ENCODE measurements around the gene CD300LB.
"Not testable (repeated sequence)": the region's sequence is repeated elsewhere in the genome, so short reads cannot be mapped to it uniquely, and the experiment has no call there.

CD300LB gene

GRCh38 chr17:74524653-74525464, 6.4 kb downstream of the CD300LB start:
- DNase-seq = no peak

DNA sequence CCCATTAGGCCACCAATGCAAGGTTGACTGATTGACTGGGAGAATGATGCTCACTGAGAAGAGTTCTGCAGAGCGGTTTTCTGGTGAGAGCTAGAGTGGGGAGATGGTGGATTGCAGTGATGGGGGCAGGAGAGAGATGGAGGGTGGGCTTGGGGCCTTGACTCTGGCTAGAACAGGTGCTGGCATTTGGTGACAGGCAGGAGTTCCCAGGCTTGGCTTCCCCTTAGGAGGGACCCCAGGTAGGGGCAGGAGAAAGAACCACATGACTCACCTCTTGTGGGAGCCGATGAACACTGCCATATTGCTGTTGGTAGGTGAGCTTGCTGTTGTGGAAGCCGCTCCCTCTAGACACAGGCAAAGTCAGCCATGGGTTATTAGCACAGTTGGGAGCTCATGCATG, 8.0 kb downstream of the CD300LB start:
- no peak for DNase-seq

DNA sequence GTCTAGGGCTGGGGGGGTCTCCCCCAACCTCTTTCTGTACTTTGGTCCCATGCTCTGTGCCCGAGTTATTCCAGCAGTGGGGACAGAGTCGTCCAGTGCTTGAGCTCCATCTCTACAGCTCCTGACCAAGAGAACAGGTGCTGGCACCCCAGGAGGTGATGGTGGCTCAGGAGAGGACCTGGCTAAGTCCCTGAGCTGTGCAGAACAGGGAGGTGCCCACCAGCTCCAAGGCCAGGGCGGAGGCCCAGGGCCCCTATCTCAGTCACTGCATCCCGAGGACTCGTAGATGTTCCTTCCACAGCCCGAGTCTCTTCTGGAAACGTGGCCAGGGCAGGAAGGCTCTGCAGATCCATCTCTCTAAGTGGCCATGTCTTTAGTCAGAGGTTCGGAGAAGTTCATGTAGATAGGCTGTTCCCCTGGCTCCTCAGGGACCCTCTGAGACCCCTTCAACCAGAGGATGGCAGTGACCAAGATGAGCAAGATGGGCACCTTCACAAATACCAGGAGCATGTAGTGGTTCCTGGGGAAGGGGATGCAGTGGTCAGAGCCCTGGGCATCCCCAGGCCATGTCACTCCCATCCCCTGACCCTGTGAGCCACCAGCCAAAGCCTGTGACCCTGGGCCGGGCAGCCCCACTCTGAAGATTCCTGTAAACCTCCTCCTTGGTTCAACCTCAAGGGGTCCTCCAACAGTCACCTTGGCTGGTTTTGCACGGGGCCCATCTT, 8.7 kb downstream of the CD300LB start:
- DNase-seq = no peak

- DNase-seq = no peak
Observed at GRCh38 chr17:74521701-74522201, 9.5 kb downstream of the CD300LB start.

DNA sequence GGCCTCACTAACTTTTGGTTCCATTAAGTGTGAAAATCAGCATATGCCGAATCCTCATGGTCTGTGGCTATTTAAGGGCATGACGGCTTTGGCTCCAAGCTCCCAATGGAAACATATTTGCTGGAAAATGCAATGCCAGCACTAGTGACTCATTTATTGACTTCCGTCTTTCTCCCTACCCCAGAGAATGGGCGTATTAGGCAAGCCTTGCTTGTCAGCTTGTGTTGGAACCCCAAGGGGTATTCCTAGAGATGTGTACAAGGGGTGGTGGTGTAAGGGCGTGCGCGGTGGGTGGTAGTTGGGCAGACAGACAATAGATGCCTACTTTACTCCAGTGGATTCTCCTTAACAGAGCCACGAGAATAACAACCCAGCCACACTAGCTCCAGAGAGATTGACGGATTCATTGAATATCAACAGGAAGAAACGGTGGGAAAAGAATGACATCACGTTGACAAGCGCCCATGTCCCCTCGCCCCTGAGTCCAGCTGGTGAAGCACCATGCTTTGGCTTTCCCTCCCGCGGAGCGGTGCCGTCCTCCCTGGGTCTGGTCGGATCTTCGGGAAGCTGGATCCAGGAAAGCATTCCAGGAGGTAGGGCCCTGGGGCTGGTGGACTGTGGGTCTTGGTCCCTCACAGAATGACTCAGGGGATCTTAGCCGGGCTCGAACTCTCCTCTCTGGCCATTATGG, 10.3 kb downstream of the CD300LB start:
- DNase-seq = no peak

DNA sequence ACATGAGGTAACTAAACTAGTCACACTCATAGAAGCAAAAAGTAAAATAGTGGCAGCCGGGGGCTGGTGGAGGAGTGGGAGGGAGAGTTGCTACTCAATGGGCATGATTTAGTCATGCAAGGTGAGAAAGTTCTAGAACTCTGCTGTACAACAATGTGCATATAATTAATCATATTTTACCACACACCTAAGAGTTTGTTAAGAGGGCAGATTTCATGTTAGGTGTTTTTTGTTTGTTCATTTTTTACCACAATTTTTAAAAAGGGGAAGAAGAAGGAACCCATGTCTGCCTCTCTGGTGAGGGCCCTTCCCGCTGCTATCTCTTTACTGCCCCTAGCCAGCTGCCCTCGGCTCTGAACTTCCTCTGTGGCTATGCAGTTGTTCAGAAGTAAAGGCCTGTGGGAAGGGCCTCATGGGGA, 11.2 kb downstream of the CD300LB start:
- DNase-seq = no peak

- not testable (repeated sequence) for DNase-seq
Observed at GRCh38 chr17:74518413-74518981, 12.8 kb downstream of the CD300LB start.

DNA sequence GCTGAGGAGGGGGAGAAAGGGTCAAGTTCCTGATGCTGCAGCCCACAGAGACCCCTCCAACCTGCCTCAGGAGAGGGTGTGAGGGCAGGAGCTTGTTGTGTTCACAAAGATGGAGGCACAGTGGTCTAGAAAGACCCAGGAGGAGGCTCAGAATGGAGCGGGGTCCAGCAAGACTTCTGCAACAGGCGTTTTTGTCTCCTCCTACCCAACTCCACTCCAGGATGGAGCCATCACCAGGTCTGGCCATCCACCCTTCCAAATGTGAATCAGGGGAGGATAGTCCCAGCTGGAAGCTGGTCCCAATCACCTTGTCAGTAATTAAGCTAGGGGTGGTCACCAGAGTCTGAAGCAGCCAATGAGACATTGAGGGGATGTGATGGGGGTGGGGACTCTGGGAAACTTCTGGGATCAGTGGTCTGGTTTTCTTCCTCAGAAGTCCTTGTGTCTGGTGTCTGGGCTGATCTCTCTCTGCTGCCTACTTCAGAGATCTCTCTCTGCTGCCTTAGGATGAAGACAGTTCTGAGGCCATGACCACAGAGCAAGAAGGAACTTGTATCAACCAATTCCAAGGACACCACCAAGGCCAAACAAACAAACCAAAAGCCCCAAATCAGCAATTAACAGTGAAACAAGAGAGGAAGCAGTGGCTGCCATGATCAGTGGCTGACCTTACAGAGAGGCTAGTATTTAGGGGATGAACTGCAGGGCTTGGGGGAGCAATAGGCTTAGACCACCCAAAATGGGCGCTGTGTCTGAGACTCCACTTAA, 14.5 kb downstream of the CD300LB start:
- DNase-seq = no peak

DNA sequence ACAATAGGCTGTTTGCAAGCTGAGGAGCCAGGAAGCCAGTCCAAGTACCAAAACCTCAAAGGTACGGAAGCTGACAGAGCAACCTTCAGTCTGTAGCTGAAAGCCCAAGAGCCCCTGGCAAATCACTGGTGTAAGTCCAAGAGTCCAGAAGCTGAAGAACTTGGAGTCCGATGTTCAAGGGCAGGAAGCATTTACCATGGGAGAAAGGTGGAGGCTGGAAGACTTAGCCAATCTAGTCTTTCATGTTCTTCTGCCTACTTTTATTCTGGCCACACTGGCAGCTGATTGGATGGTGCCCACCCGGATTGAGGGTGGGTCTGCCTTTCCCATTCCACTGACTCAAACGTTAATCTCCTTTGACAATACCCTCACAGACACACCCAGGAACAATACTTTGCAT, 15.3 kb downstream of the CD300LB start:
- no peak for DNase-seq

DNA sequence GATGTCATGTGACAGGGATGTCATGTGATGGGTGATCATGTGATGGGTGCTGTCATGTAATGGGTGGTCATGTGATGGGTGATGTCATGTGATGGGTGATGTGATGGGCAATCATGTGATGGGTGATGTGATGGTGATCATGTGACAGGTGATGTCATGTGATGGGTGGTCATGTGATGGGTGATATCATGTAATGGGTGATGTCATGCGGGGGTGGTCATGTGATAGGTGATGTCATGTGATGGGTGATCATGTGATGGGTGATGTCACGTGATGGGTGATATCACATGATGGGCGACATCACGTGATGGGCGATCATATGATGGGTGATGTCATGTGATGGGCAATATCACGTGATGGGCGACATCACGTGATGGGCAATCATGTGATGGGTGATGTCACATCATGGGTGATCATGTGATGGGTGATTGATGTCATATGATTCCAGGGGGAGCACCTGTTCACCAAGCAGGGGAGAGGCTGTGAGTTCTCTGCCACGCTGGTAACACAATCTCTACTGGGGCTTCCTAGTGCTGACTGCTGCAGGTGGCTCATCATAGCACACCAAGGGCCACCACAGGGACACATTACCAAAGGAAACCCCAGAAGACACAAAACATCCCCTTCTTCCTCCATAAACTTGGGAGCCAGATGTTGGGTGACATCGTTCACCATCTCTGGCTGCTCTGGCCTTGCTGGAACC, 16.5 kb downstream of the CD300LB start:
- peak in 1 of 2 experiments; percentile 7 for DNase-seq

DNA sequence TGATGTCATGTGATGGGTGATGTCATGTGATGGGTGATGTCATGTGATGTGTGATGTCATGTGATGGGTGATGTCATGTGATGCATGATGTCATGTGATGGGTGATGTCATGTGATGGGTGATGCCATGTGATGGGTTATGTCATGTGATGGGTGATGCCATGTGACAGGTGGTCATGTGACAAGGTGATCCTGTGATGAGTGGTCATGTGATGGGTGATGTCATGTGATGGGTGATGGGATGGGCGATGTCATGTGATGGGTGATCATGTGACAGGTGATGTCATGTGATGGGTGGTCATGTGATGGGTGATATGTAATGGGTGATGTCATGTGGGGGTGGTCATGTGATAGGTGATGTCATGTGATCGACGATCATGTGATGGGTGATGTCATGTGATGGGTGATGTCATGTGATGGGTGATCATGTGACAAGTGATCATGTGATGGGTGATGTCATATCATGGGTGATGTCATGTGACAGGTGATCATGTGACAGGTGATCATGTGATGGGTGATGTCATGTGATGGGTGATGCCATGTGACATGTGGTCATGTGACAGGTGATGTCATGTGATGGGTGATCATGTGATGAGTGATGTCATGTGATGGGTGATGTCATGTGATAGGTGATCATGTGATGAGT, 17.2 kb downstream of the CD300LB start:
- DNase-seq = peak in 1 of 2 experiments; percentile 7

GRCh38 chr17:74512624-74513091, 18.6 kb downstream of the CD300LB start:
- peak in 1 of 2 experiments; percentile 15 for DNase-seq

GRCh38 chr17:74512036-74512435, 19.2 kb downstream of the CD300LB start:
- no peak for DNase-seq

DNA sequence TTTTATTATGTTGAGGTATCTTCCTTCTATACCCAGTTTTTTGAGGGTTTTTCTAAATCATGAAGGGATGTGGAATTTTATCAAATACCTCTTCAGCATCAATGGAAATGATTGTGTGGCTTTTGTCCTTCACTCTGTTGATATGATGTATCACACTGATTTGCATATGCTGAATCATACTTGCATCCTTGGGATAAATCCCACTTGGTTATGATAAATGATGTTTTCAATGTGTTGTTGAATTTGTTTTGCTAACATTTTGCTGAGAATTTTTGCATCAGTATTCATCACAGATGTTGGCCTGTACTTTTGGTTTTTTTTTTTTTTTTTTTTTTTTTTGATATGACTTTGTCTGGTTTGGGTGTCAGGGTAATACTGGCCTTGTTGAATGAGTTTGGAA, 23.1 kb downstream of the CD300LB start:
- no peak for DNase-seq

- DNase-seq = not testable (repeated sequence)
Observed at GRCh38 chr17:74503949-74504348, 27.3 kb downstream of the CD300LB start.

DNA sequence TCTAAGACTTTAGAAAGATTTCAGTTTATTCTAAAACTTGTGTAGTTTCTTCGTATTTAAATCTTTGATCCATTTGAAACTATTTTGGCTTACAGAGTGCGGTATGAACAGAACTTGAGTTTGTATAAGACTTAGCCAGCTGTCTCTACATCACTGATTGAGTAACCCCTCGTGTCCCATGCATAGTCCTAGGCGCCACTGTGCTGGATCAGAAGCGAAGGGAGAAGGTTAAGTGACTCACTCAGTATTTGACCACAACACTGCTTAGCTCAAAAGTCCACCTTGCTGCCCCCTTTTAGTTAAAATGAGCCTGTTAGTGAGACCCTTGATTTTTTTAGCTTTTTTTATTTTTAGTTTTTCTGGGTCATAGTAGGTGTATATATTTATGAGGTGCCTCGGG, 28.4 kb downstream of the CD300LB start:
- DNase-seq = no peak

- no peak for DNase-seq
Observed at GRCh38 chr17:74499992-74500391, 31.3 kb downstream of the CD300LB start.

DNA sequence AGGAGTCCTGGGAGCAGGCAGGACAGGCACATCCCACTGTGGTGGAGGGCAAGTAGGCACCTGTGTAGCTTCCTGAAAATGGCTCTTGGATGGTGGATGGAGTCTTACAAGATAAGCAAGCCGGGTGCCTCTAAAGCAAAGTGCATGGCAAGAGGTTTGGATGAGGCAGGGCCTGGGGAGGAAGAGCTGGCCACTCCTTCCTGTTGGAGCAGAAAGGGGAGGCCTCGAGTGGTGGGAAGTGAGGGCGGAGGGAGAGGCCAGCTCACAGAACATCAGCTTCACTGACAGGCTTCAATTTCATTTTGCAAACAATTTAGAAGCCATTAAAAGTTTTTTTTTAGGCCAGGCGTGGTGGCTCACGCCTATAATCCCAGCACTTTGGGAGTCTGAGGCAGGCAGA, 33.8 kb downstream of the CD300LB start:
- DNase-seq = no peak

GRCh38 chr17:74493331-74493833, 37.9 kb downstream of the CD300LB start:
- peak; percentile 55 to 62 for DNase-seq

DNA sequence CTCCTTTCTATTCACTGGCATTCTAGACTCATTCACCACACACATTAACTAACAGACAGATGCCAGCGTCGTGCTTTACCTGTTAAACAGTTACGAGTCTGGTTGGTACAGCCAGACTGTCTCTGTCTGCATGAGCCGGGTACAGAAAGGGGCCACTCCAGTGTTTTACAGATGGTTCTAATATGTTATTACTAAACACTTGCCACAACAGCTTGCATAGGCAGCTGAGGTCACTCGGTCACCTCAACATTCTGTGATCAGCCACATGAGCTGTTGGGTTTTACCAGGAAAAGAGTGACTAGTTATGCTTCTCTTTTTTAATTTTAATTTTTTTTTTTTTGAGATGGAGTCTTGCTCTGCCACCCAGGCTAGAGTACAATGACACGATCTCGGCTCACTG, 39.6 kb downstream of the CD300LB start:
- DNase-seq = no peak

GRCh38 chr17:74490716-74491115, 40.6 kb downstream of the CD300LB start:
- DNase-seq = no peak

All from stimulated activated CD4-positive, alpha-beta T cell treated with anti-CD3 and anti-CD28 coated beads, Interleukin-4, amount 100 ng/mL, for 4 hours (primary cell).